HepG2 (cell line): Measurements from ENCODE around the gene TMEM14A. TPM values are rescaled to one million over a fixed set of nuclear protein-coding genes. Genes with fewer than 3 reads are reported as not detected.

ENCODE experiments used
- ADNP ChIP-seq: sonication (generic); formaldehyde crosslinking; IDR thresholded peaks from 2 replicates; pipeline ENCODE4 v1.4.0; 2020; ENCODE audit warnings: missing genetic modification reagents
- BORCS8-MEF2B ChIP-seq: sonication (generic); formaldehyde crosslinking; IDR thresholded peaks from 2 replicates; pipeline ENCODE4 v1.8.0; 2022; ENCODE audit warnings: mild to moderate bottlenecking, missing genetic modification reagents
- CEBPG ChIP-seq: IDR thresholded peaks from 2 replicates; pipeline ENCODE4 v1.6.1; 2016
- ELF3 ChIP-seq: IDR thresholded peaks from 2 replicates; pipeline ENCODE4 v1.6.1; 2016; ENCODE audit warnings: missing genetic modification reagents, missing compliant biosample characterization
- FOXK1 ChIP-seq: sonication (generic); formaldehyde crosslinking; IDR thresholded peaks from 2 replicates; pipeline ENCODE4 v1.4.0; 2020; ENCODE audit warnings: low read depth, missing genetic modification reagents, borderline replicate concordance
- GFI1 ChIP-seq: sonication (generic); formaldehyde crosslinking; IDR thresholded peaks from 2 replicates; pipeline ENCODE4 v1.5.0; 2020; ENCODE audit warnings: missing genetic modification reagents, mild to moderate bottlenecking, borderline replicate concordance
- ISL2 ChIP-seq: sonication (generic); formaldehyde crosslinking; IDR thresholded peaks from 2 replicates; pipeline ENCODE4 v1.5.0; 2020; ENCODE audit warnings: missing genetic modification reagents
- KLF16 ChIP-seq, 2 experiments: sonication (generic) in 1 of 2; formaldehyde crosslinking in 1 of 2; IDR thresholded peaks; 2 replicates each; pipeline versions ENCODE4 v1.6.1 to v1.8.0; 2016 to 2023; ENCODE audit warnings: missing genetic modification reagents in 2 of 2, missing compliant biosample characterization in 1 of 2
- MED1 ChIP-seq: sonication (generic); formaldehyde crosslinking; IDR thresholded peaks from 2 replicates; pipeline ENCODE4 v1.4.0; 2020; ENCODE audit warnings: missing genetic modification reagents
- MEF2D ChIP-seq: sonication (generic); formaldehyde crosslinking; IDR thresholded peaks from 2 replicates; pipeline ENCODE4 v1.5.1; 2020; ENCODE audit warnings: mild to moderate bottlenecking, missing genetic modification reagents
- MYC ChIP-seq: sonication (generic); formaldehyde crosslinking; IDR thresholded peaks from 2 replicates; pipeline ENCODE4 v1.9.0; 2021; ENCODE audit warnings: missing genetic modification reagents, borderline replicate concordance
- NCOA1 ChIP-seq: sonication (generic); formaldehyde crosslinking; IDR thresholded peaks from 2 replicates; pipeline ENCODE4 v1.9.0; 2021; ENCODE audit warnings: missing genetic modification reagents
- RBM39 ChIP-seq: fragments of 200-400 bp; formaldehyde crosslinking; IDR thresholded peaks from one replicate; pipeline ENCODE4 v1.6.1; 2018; ENCODE audit warnings: antibody characterized with exemption, mild to moderate bottlenecking, low read depth, low read length; ENCODE audit not compliant: poor library complexity, severe bottlenecking
- RXRA ChIP-seq: sonication (generic); formaldehyde crosslinking; IDR thresholded peaks from 2 replicates; pipeline ENCODE4 v1.5.1; 2020; ENCODE audit warnings: missing genetic modification reagents
- SATB2 ChIP-seq: sonication (generic); formaldehyde crosslinking; IDR thresholded peaks from 2 replicates; pipeline ENCODE4 v1.5.0; 2020; ENCODE audit warnings: missing genetic modification reagents
- YEATS2 ChIP-seq: sonication (generic); formaldehyde crosslinking; IDR thresholded peaks from 2 replicates; pipeline ENCODE4 v1.4.0; 2020; ENCODE audit warnings: missing genetic modification reagents, borderline replicate concordance
- ZFP1 ChIP-seq: IDR thresholded peaks from 2 replicates; pipeline ENCODE4 v1.6.1; 2016
- ZFP36L2 ChIP-seq: sonication (generic); formaldehyde crosslinking; IDR thresholded peaks from 2 replicates; pipeline ENCODE4 v1.4.0; 2020; ENCODE audit warnings: missing genetic modification reagents
- ZNF383 ChIP-seq: sonication (generic); formaldehyde crosslinking; IDR thresholded peaks from 2 replicates; pipeline ENCODE4 v1.4.0; 2020; ENCODE audit warnings: missing genetic modification reagents, mild to moderate bottlenecking, borderline replicate concordance
- ZNF430 ChIP-seq: sonication (generic); formaldehyde crosslinking; IDR thresholded peaks from 2 replicates; pipeline ENCODE4 v1.9.0; 2021; ENCODE audit warnings: mild to moderate bottlenecking, missing genetic modification reagents
- ZNF7 ChIP-seq: IDR thresholded peaks from 2 replicates; pipeline ENCODE4 v1.6.1; 2016; ENCODE audit warnings: missing biosample characterization, missing genetic modification reagents
- ZSCAN12 ChIP-seq: sonication (generic); formaldehyde crosslinking; IDR thresholded peaks from 2 replicates; pipeline ENCODE4 v1.9.0; 2021; ENCODE audit warnings: mild to moderate bottlenecking, missing genetic modification reagents
- polyA plus RNA-seq, 8 experiments: library from polyadenylated mRNA; depleted of rRNA in 3 of 8; stranded (reverse) in 7 of 8; unstranded in 1 of 8; fragments of >200 nt; fragmentation: Illumina TruSeq in 4 of 8; extraction: Trizol in 4 of 8; gene quantifications; 2 replicates each; pipeline versions ENCODE4 v1.2.1 to v1.2.3, GENCODE V29; 2011 to 2016; ENCODE audit warnings: low read depth in 4 of 8, missing spikeins in 1 of 8, mixed read lengths in 1 of 8; ENCODE audit not compliant: insufficient read depth in 1 of 8
- total RNA-seq, 5 experiments: library from RNA; depleted of rRNA; stranded (reverse); fragments of >200 nt; fragmentation: Illumina TruSeq; extraction: Trizol; gene quantifications; 2 replicates each; pipeline ENCODE4 v1.2.3, GENCODE V29; 2016; ENCODE audit warnings: low read depth in 1 of 5
- TF ChIP-seq, protein P1 (sequence below): sonication (generic); formaldehyde crosslinking; IDR thresholded peaks from 2 replicates; pipeline ENCODE4 v1.4.0; 2020; ENCODE audit warnings: missing genetic modification reagents
- TF ChIP-seq, protein P2 (sequence below): sonication (generic); formaldehyde crosslinking; IDR thresholded peaks from 2 replicates; pipeline ENCODE4 v1.8.0; 2023; ENCODE audit warnings: mild to moderate bottlenecking, missing genetic modification reagents
- TF ChIP-seq, protein P3 (sequence below): IDR thresholded peaks from 2 replicates; pipeline ENCODE4 v1.6.1; 2016; ENCODE audit warnings: control low read depth
- TF ChIP-seq, protein P4 (sequence below): sonication (generic); formaldehyde crosslinking; IDR thresholded peaks from 2 replicates; pipeline ENCODE4 v1.8.0; 2022; ENCODE audit warnings: missing genetic modification reagents, mild to moderate bottlenecking, borderline replicate concordance

The TMEM14A gene
- total and polyA plus RNA-seq, 2 of the 13 experiments (the other 11 are each of a cell fraction or from before 2014, with no cell fraction given) = 24.6 to 73.7 TPM

DNA sequence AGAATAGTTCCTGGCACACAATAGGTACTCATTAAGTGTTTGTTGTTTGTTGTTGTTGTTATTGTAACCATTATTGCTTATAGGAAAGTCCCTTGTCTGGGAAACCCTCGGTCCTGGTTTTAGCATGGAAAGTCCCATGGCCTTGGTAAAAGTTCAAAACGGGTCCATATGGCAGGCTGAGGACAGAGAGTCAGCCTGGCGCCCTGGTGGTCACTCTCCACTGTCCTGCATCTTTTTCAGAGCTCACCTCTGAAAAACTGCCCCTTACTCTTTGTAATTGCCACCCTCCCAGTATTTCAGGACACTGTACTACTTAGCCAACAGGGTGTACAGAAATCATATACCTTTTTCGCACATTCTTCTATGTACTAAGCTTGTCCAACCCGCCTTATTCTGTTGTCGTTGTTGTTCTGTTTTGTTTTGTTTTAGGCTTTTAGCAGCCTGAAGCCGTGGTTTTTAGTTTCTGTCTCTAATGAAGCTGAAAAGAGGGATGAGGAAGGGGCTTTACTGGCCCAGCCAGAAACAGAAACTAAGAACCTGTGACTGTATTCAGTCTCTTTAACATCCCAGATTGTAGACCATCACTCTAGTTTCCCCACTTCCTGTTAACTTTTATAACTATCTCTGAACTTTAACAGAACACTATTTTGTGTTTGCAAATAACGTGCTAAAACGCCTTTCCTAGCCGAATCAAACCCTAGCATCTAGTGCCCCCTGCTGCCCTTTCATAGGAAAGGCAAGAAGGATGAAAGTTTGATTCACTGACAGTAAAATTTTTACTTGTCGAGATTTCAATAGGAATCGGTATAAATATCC is 7.6 kb upstream of the TMEM14A start (continued):
- TF ChIP-seq ZNF383 (0 out of 2 replicates have a peak, but pooled peaks have one; percentile 55), ZFP36L2 (CRISPR knock-in tag) (no peak), MEF2D (CRISPR knock-in tag) (peak; percentile 45; the same call in 1 of the 2 replicates), CEBPG (CRISPR knock-in tag) (0 out of 2 replicates have a peak, but pooled peaks have one; percentile 1), GFI1 (CRISPR knock-in tag) (peak; percentile 50; the same call in 1 of the 2 replicates), ELF3 (CRISPR knock-in tag) (0 out of 2 replicates have a peak, but pooled peaks have one; percentile 7), ZNF430 (peak; percentile 49; the same call in 1 of the 2 replicates), KLF16 (CRISPR knock-in tag; IDR thresholded peaks at IDR 0.05) (peak in 1 of 2 experiments; percentile 8; a peak in 1 of 4 replicates), FOXK1 (CRISPR knock-in tag) (no peak), SATB2 (CRISPR knock-in tag) (0 out of 2 replicates have a peak, but pooled peaks have one; percentile 32), ADNP (CRISPR knock-in tag) (no peak), YEATS2 (CRISPR knock-in tag) (0 out of 2 replicates have a peak, but pooled peaks have one; percentile 10), ISL2 (peak; percentile 50; the same call in 1 of the 2 replicates), ZSCAN12 (CRISPR knock-in tag) (0 out of 2 replicates have a peak, but pooled peaks have one; percentile 19), MYC (CRISPR knock-in tag) (no peak), RXRA (no peak), BORCS8-MEF2B (CRISPR knock-in tag) (no peak), MED1 (peak; percentile 47), NCOA1 (CRISPR knock-in tag) (no peak), ZNF7 (CRISPR knock-in tag) (peak; percentile 96), RBM39 (no peak), ZFP1 (0 out of 2 replicates have a peak, but pooled peaks have one; percentile 9)
- TF ChIP-seq, protein P1, sequence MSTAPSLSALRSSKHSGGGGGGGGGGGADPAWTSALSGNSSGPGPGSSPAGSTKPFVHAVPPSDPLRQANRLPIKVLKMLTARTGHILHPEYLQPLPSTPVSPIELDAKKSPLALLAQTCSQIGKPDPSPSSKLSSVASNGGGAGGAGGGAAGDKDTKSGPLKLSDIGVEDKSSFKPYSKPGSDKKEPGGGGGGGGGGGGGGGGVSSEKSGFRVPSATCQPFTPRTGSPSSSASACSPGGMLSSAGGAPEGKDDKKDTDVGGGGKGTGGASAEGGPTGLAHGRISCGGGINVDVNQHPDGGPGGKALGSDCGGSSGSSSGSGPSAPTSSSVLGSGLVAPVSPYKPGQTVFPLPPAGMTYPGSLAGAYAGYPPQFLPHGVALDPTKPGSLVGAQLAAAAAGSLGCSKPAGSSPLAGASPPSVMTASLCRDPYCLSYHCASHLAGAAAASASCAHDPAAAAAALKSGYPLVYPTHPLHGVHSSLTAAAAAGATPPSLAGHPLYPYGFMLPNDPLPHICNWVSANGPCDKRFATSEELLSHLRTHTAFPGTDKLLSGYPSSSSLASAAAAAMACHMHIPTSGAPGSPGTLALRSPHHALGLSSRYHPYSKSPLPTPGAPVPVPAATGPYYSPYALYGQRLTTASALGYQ (CRISPR knock-in tag) = 0 out of 2 replicates have a peak, but pooled peaks have one; percentile 43
- TF ChIP-seq, protein P2, sequence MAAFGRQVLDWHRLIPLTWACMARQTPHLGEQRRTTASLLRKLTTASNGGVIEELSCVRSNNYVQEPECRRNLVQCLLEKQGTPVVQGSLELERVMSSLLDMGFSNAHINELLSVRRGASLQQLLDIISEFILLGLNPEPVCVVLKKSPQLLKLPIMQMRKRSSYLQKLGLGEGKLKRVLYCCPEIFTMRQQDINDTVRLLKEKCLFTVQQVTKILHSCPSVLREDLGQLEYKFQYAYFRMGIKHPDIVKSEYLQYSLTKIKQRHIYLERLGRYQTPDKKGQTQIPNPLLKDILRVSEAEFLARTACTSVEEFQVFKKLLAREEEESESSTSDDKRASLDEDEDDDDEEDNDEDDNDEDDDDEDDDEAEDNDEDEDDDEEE (CRISPR knock-in tag) = 0 out of 2 replicates have a peak, but pooled peaks have one; percentile 40
- TF ChIP-seq, protein P3, sequence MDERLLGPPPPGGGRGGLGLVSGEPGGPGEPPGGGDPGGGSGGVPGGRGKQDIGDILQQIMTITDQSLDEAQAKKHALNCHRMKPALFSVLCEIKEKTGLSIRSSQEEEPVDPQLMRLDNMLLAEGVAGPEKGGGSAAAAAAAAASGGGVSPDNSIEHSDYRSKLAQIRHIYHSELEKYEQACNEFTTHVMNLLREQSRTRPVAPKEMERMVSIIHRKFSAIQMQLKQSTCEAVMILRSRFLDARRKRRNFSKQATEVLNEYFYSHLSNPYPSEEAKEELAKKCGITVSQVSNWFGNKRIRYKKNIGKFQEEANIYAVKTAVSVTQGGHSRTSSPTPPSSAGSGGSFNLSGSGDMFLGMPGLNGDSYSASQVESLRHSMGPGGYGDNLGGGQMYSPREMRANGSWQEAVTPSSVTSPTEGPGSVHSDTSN (CRISPR knock-in tag) = no peak
- TF ChIP-seq, protein P4, sequence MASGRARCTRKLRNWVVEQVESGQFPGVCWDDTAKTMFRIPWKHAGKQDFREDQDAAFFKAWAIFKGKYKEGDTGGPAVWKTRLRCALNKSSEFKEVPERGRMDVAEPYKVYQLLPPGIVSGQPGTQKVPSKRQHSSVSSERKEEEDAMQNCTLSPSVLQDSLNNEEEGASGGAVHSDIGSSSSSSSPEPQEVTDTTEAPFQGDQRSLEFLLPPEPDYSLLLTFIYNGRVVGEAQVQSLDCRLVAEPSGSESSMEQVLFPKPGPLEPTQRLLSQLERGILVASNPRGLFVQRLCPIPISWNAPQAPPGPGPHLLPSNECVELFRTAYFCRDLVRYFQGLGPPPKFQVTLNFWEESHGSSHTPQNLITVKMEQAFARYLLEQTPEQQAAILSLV = 0 out of 2 replicates have a peak, but pooled peaks have one; percentile 30
